RKO (cell line): ENCODE results near the gene KCNG3.

Experiments
- DNase-seq: peaks from one replicate; pipeline ENCODE4 v3.0.0-alpha.2; 2016; ENCODE audit warnings: low spot score

KCNG3 gene

GRCh38 chr2:42486145-42486906 is 7.5 kb downstream of the KCNG3 start:
- no peak for DNase-seq

GRCh38 chr2:42480402-42480801 is 13.4 kb downstream of the KCNG3 start:
- no peak for DNase-seq

GRCh38 chr2:42474765-42475454 is 18.9 kb downstream of the KCNG3 start:
- DNase-seq = no peak

GRCh38 chr2:42470706-42471105 is 23.1 kb downstream of the KCNG3 start:
- DNase-seq = no peak

- no peak for DNase-seq
Measured at GRCh38 chr2:42464631-42465030, 29.2 kb downstream of the KCNG3 start.

- no peak for DNase-seq
Measured at GRCh38 chr2:42463570-42463969, 30.2 kb downstream of the KCNG3 start.

GRCh38 chr2:42459296-42459695 is 34.5 kb downstream of the KCNG3 start:
- DNase-seq = no peak

GRCh38 chr2:42458396-42458795 is 35.4 kb downstream of the KCNG3 start:
- no peak for DNase-seq

GRCh38 chr2:42457011-42457410 is 36.8 kb downstream of the KCNG3 start:
- no peak for DNase-seq

- no peak for DNase-seq
Measured at GRCh38 chr2:42456126-42456839, 37.5 kb downstream of the KCNG3 start.

- DNase-seq = no peak
Measured at GRCh38 chr2:42452545-42452944, 41.2 kb downstream of the KCNG3 start.

- no peak for DNase-seq
Measured at GRCh38 chr2:42450136-42450535, 43.6 kb downstream of the KCNG3 start.

GRCh38 chr2:42449163-42450087 is 44.4 kb downstream of the KCNG3 start:
- no peak for DNase-seq

GRCh38 chr2:42448163-42448562 is 45.6 kb downstream of the KCNG3 start:
- no peak for DNase-seq

- no peak for DNase-seq
Measured at GRCh38 chr2:42446503-42447271, 47.1 kb downstream of the KCNG3 start.

- no peak for DNase-seq
Measured at GRCh38 chr2:42443718-42444399, 49.9 kb downstream of the KCNG3 start.

- DNase-seq = no peak
Measured at GRCh38 chr2:42442774-42443173, 51.0 kb downstream of the KCNG3 start.

- DNase-seq = no peak
Measured at GRCh38 chr2:42438685-42439084, 55.1 kb downstream of the KCNG3 start.

GRCh38 chr2:42436370-42436769 is 57.4 kb downstream of the KCNG3 start:
- DNase-seq = no peak

GRCh38 chr2:42435628-42436027 is 58.2 kb downstream of the KCNG3 start:
- no peak for DNase-seq

GRCh38 chr2:42430188-42430587 is 63.6 kb downstream of the KCNG3 start:
- DNase-seq = no peak
